ENCODE data around the gene XRCC5. TPM values are rescaled to one million over a fixed set of nuclear protein-coding genes. Genes with fewer than 3 reads are reported as not detected.
A peak's percentile ranks its signal among the peaks of the same experiment; 100 is the strongest.

The XRCC5 gene
- total and polyA plus RNA-seq, 2 donors, result 113 to 390 TPM

GRCh38 chr2:216148983-216149382, 39.8 kb downstream of the XRCC5 start:
- Histone ChIP-seq H3K36me3 (ENCODE audit: control insufficient read depth in 2 of 2, insufficient read depth in 2 of 2, low read length in 1 of 2) (peaks cover 51 to 98% of the 10 kb centered on the region in 2 donors), H3K9me3 (ENCODE audit: control insufficient read depth in 2 of 2, insufficient read depth in 1 of 2, low read length in 1 of 2) (no peaks in the 10 kb centered on the region), H3K4me3 (ENCODE audit: low read length in 2 of 2) (no peak overlapping the region), H3K27me3 (ENCODE audit: control insufficient read depth in 2 of 2, insufficient read depth in 1 of 2, low read length in 1 of 2) (no peaks in the 10 kb centered on the region), H3K4me1 (ENCODE audit: control insufficient read depth in 2 of 2, insufficient read depth in 2 of 2, low read length in 2 of 2) (no peaks in the 10 kb centered on the region), H3K27ac (ENCODE audit: low read depth in 1 of 2, low read length in 1 of 2) (no peak overlapping the region)
- WGBS, result 99% methylated on average over 4 of the region's 4 CpGs
- DNase-seq (ENCODE audit: low read depth in 6 of 9, low spot score in 9 of 9), result no peak

DNA sequence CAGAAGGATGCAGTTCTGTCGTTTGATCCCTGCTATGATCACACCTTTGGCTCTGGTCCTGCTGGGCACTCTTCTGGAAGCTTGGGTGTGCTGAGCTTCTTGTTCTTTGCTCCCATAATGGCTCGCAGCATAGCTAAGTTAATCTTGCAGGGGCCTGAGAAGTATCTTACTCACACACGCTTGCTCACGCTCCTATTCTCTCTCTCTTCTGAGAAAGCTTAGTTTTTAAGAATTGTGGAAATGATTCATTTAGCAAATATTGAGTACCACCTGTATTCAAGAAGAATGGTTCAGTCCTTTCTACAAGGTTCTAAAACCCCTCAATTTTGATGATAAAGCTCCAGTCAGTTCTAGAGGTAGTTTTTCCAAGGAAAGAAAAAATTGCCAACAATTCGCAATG, 40.6 kb downstream of the XRCC5 start:
- 95% methylated on average over 5 of the region's 5 CpGs for WGBS
- no peak overlapping the region for H3K4me3 ChIP-seq (ENCODE audit: low read length in 2 of 2)
- peaks cover 51 to 98% of the 10 kb centered on the region in 2 donors for H3K36me3 ChIP-seq (ENCODE audit: control insufficient read depth in 2 of 2, insufficient read depth in 2 of 2, low read length in 1 of 2)
- H3K27me3 ChIP-seq (ENCODE audit: control insufficient read depth in 2 of 2, insufficient read depth in 1 of 2, low read length in 1 of 2), result no peaks in the 10 kb centered on the region
- H3K4me1 ChIP-seq (ENCODE audit: control insufficient read depth in 2 of 2, insufficient read depth in 2 of 2, low read length in 2 of 2), result no peaks in the 10 kb centered on the region
- no peak for DNase-seq (ENCODE audit: low read depth in 6 of 9, low spot score in 9 of 9)
- no peak overlapping the region for H3K27ac ChIP-seq (ENCODE audit: low read depth in 1 of 2, low read length in 1 of 2)
- no peaks in the 10 kb centered on the region for H3K9me3 ChIP-seq (ENCODE audit: control insufficient read depth in 2 of 2, insufficient read depth in 1 of 2, low read length in 1 of 2)

GRCh38 chr2:216151313-216152025, 42.3 kb downstream of the XRCC5 start:
- H3K27ac ChIP-seq (ENCODE audit: low read depth in 1 of 2, low read length in 1 of 2), result no peak overlapping the region
- peaks cover 51 to 98% of the 10 kb centered on the region in 2 donors for H3K36me3 ChIP-seq (ENCODE audit: control insufficient read depth in 2 of 2, insufficient read depth in 2 of 2, low read length in 1 of 2)
- 98% methylated on average over 7 of the region's 7 CpGs for WGBS

DNA sequence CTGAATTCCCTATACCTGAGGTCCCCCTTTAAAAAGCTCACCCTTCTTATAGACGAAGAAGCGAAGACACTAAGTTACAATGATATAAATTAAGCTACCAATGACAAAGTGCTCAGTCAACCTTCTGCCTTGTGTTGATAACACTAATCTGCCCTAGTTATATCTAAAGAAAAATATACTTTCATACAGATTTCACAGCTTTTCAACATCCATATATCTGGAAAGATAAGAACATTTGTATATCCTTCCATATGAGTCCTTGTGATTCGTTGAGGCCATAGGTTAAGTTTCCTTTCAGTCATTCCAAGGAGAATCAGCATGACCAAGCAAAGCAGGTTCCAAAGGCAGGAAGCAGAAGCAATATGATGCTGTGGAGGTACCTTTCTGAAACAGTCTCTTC, 46.8 kb downstream of the XRCC5 start:
- no peak overlapping the region for H3K4me3 ChIP-seq (ENCODE audit: low read length in 2 of 2)
- H3K36me3 ChIP-seq (ENCODE audit: control insufficient read depth in 2 of 2, insufficient read depth in 2 of 2, low read length in 1 of 2), result peaks cover 34 to 90% of the 10 kb centered on the region in 2 donors
- H3K9me3 ChIP-seq (ENCODE audit: control insufficient read depth in 2 of 2, insufficient read depth in 1 of 2, low read length in 1 of 2), result no peaks in the 10 kb centered on the region
- H3K27me3 ChIP-seq (ENCODE audit: control insufficient read depth in 2 of 2, insufficient read depth in 1 of 2, low read length in 1 of 2), result no peaks in the 10 kb centered on the region
- no peak for DNase-seq (ENCODE audit: low read depth in 6 of 9, low spot score in 9 of 9)
- no peak overlapping the region for H3K27ac ChIP-seq (ENCODE audit: low read depth in 1 of 2, low read length in 1 of 2)
- WGBS, result over 99% methylated on average over 3 of the region's 3 CpGs
- H3K4me1 ChIP-seq (ENCODE audit: control insufficient read depth in 2 of 2, insufficient read depth in 2 of 2, low read length in 2 of 2), result no peaks in the 10 kb centered on the region

More at GRCh38 chr2:216151313-216152025, 42.3 kb downstream of the XRCC5 start:
- DNase-seq (ENCODE audit: low read depth in 6 of 9, low spot score in 9 of 9), result no peak
- H3K4me3 ChIP-seq (ENCODE audit: low read length in 2 of 2), result no peak overlapping the region
- H3K9me3 ChIP-seq (ENCODE audit: control insufficient read depth in 2 of 2, insufficient read depth in 1 of 2, low read length in 1 of 2), result no peaks in the 10 kb centered on the region
- H3K27me3 ChIP-seq (ENCODE audit: control insufficient read depth in 2 of 2, insufficient read depth in 1 of 2, low read length in 1 of 2), result no peaks in the 10 kb centered on the region
- no peaks in the 10 kb centered on the region for H3K4me1 ChIP-seq (ENCODE audit: control insufficient read depth in 2 of 2, insufficient read depth in 2 of 2, low read length in 2 of 2)

- H3K27me3 ChIP-seq (ENCODE audit: control insufficient read depth in 2 of 2, insufficient read depth in 1 of 2, low read length in 1 of 2), result no peaks in the 10 kb centered on the region
- no peaks in the 10 kb centered on the region for H3K9me3 ChIP-seq (ENCODE audit: control insufficient read depth in 2 of 2, insufficient read depth in 1 of 2, low read length in 1 of 2)
- H3K36me3 ChIP-seq (ENCODE audit: control insufficient read depth in 2 of 2, insufficient read depth in 2 of 2, low read length in 1 of 2), result peaks cover 33 to 90% of the 10 kb centered on the region in 2 donors
- no peak overlapping the region for H3K4me3 ChIP-seq (ENCODE audit: low read length in 2 of 2)
- H3K27ac ChIP-seq (ENCODE audit: low read depth in 1 of 2, low read length in 1 of 2), result no peak overlapping the region
- H3K4me1 ChIP-seq (ENCODE audit: control insufficient read depth in 2 of 2, insufficient read depth in 2 of 2, low read length in 2 of 2), result peaks cover 0 to 2% of the 10 kb centered on the region in 2 donors
- DNase-seq (ENCODE audit: low read depth in 6 of 9, low spot score in 9 of 9), result no peak
- 98% methylated on average over 13 of the region's 13 CpGs for WGBS
Observed at GRCh38 chr2:216156822-216157221, 47.7 kb downstream of the XRCC5 start.

- H3K27me3 ChIP-seq (ENCODE audit: control insufficient read depth in 2 of 2, insufficient read depth in 1 of 2, low read length in 1 of 2), result no peaks in the 10 kb centered on the region
- peaks cover 44 to 91% of the 10 kb centered on the region in 2 donors for H3K36me3 ChIP-seq (ENCODE audit: control insufficient read depth in 2 of 2, insufficient read depth in 2 of 2, low read length in 1 of 2)
- H3K9me3 ChIP-seq (ENCODE audit: control insufficient read depth in 2 of 2, insufficient read depth in 1 of 2, low read length in 1 of 2), result no peaks in the 10 kb centered on the region
- WGBS, result 98% methylated on average over 2 of the region's 2 CpGs
- DNase-seq (ENCODE audit: low read depth in 6 of 9, low spot score in 9 of 9), result no peak
- H3K4me3 ChIP-seq (ENCODE audit: low read length in 2 of 2), result no peak overlapping the region
- H3K27ac ChIP-seq (ENCODE audit: low read depth in 1 of 2, low read length in 1 of 2), result no peak overlapping the region
- peaks cover 0 to 2% of the 10 kb centered on the region in 2 donors for H3K4me1 ChIP-seq (ENCODE audit: control insufficient read depth in 2 of 2, insufficient read depth in 2 of 2, low read length in 2 of 2)
Observed at GRCh38 chr2:216159144-216159543, 50.0 kb downstream of the XRCC5 start.

- WGBS, result 97% methylated on average over 1 of the region's 1 CpG
- DNase-seq (ENCODE audit: low read depth in 6 of 9, low spot score in 9 of 9), result no peak
- peaks cover 45 to 91% of the 10 kb centered on the region in 2 donors for H3K36me3 ChIP-seq (ENCODE audit: control insufficient read depth in 2 of 2, insufficient read depth in 2 of 2, low read length in 1 of 2)
Observed at GRCh38 chr2:216159646-216160045, 50.5 kb downstream of the XRCC5 start.

GRCh38 chr2:216160786-216161185, 51.6 kb downstream of the XRCC5 start:
- no peak for DNase-seq (ENCODE audit: low read depth in 6 of 9, low spot score in 9 of 9)
- peaks cover 0 to 2% of the 10 kb centered on the region in 2 donors for H3K4me1 ChIP-seq (ENCODE audit: control insufficient read depth in 2 of 2, insufficient read depth in 2 of 2, low read length in 2 of 2)
- 86% methylated on average over 4 of the region's 4 CpGs for WGBS
- no peaks in the 10 kb centered on the region for H3K9me3 ChIP-seq (ENCODE audit: control insufficient read depth in 2 of 2, insufficient read depth in 1 of 2, low read length in 1 of 2)
- peaks cover 50 to 91% of the 10 kb centered on the region in 2 donors for H3K36me3 ChIP-seq (ENCODE audit: control insufficient read depth in 2 of 2, insufficient read depth in 2 of 2, low read length in 1 of 2)
- no peak overlapping the region for H3K4me3 ChIP-seq (ENCODE audit: low read length in 2 of 2)
- H3K27ac ChIP-seq (ENCODE audit: low read depth in 1 of 2, low read length in 1 of 2), result no peak overlapping the region
- H3K27me3 ChIP-seq (ENCODE audit: control insufficient read depth in 2 of 2, insufficient read depth in 1 of 2, low read length in 1 of 2), result no peaks in the 10 kb centered on the region

More at GRCh38 chr2:216159646-216160045, 50.5 kb downstream of the XRCC5 start:
- no peaks in the 10 kb centered on the region for H3K9me3 ChIP-seq (ENCODE audit: control insufficient read depth in 2 of 2, insufficient read depth in 1 of 2, low read length in 1 of 2)
- H3K4me1 ChIP-seq (ENCODE audit: control insufficient read depth in 2 of 2, insufficient read depth in 2 of 2, low read length in 2 of 2), result peaks cover 0 to 2% of the 10 kb centered on the region in 2 donors
- H3K4me3 ChIP-seq (ENCODE audit: low read length in 2 of 2), result no peak overlapping the region
- no peaks in the 10 kb centered on the region for H3K27me3 ChIP-seq (ENCODE audit: control insufficient read depth in 2 of 2, insufficient read depth in 1 of 2, low read length in 1 of 2)
- H3K27ac ChIP-seq (ENCODE audit: low read depth in 1 of 2, low read length in 1 of 2), result no peak overlapping the region

- no peak overlapping the region for H3K4me3 ChIP-seq (ENCODE audit: low read length in 2 of 2)
- H3K27me3 ChIP-seq (ENCODE audit: control insufficient read depth in 2 of 2, insufficient read depth in 1 of 2, low read length in 1 of 2), result no peaks in the 10 kb centered on the region
- H3K36me3 ChIP-seq (ENCODE audit: control insufficient read depth in 2 of 2, insufficient read depth in 2 of 2, low read length in 1 of 2), result peaks cover 49 to 91% of the 10 kb centered on the region in 2 donors
- DNase-seq (ENCODE audit: low read depth in 6 of 9, low spot score in 9 of 9), result peak in 1 of 9 donors; percentile 8
- H3K4me1 ChIP-seq (ENCODE audit: control insufficient read depth in 2 of 2, insufficient read depth in 2 of 2, low read length in 2 of 2), result peaks cover 0 to 2% of the 10 kb centered on the region in 2 donors
- 92% methylated on average over 4 of the region's 4 CpGs for WGBS
- H3K27ac ChIP-seq (ENCODE audit: low read depth in 1 of 2, low read length in 1 of 2), result no peak overlapping the region
- H3K9me3 ChIP-seq (ENCODE audit: control insufficient read depth in 2 of 2, insufficient read depth in 1 of 2, low read length in 1 of 2), result no peaks in the 10 kb centered on the region
Observed at GRCh38 chr2:216161967-216162366, 52.8 kb downstream of the XRCC5 start.
